Smooth muscle cell (in vitro differentiated cells): ENCODE data around the gene RNASE9. TPM values are rescaled to one million over a fixed set of nuclear protein-coding genes. Genes with fewer than 3 reads are reported as not detected.

Experiments used
- DNase-seq: peaks from one replicate; lab custom pipeline; 2025; ENCODE audit not compliant: unreplicated experiment; lab: John Stamatoyannopoulos, UW
- H2AFZ ChIP-seq: fragments of 200-600 bp; sonication (generic); 2 replicates; pipeline ENCODE4 v1.6.0; 2016; ENCODE audit warnings: antibody characterized with exemption, low read depth, mild to moderate bottlenecking
- H3F3A ChIP-seq: fragments of 200-600 bp; sonication (generic); 2 replicates; pipeline ENCODE4 v1.6.0; 2017; ENCODE audit warnings: antibody characterized with exemption, low read depth
- H3K27ac ChIP-seq: fragments of 200-600 bp; sonication (generic); 2 replicates; pipeline ENCODE4 v1.5.1; 2016; ENCODE audit warnings: low read depth, mild to moderate bottlenecking
- H3K27me3 ChIP-seq: fragments of 200-600 bp; sonication (generic); 2 replicates; pipeline ENCODE4 v1.6.1; 2016; ENCODE audit warnings: low read depth, mild to moderate bottlenecking
- H3K36me3 ChIP-seq: fragments of 200-600 bp; sonication (generic); 2 replicates; pipeline ENCODE4 v1.5.1; 2016; ENCODE audit warnings: low read depth
- H3K4me1 ChIP-seq: fragments of 200-600 bp; sonication (generic); 2 replicates; pipeline ENCODE4 v1.5.1; 2016; ENCODE audit warnings: low read depth
- H3K4me2 ChIP-seq: fragments of 200-600 bp; sonication (generic); 2 replicates; pipeline ENCODE4 v1.6.0; 2016; ENCODE audit warnings: mild to moderate bottlenecking
- H3K4me3 ChIP-seq: fragments of 200-600 bp; sonication (generic); 2 replicates; pipeline ENCODE4 v1.5.1; 2016; ENCODE audit warnings: mild to moderate bottlenecking
- H3K79me2 ChIP-seq: fragments of 200-600 bp; sonication (generic); 2 replicates; pipeline ENCODE4 v1.6.0; 2016; ENCODE audit warnings: low read depth, mild to moderate bottlenecking
- H3K9ac ChIP-seq: fragments of 200-600 bp; sonication (generic); 2 replicates; pipeline ENCODE4 v1.6.0; 2016; ENCODE audit warnings: low read depth
- H3K9me3 ChIP-seq: fragments of 200-600 bp; sonication (generic); replicated peaks from 2 replicates; pipeline ENCODE4 v1.5.1; 2016; ENCODE audit warnings: low read depth
- H4K20me1 ChIP-seq: fragments of 200-600 bp; sonication (generic); 2 replicates; pipeline ENCODE4 v1.6.0; 2016; ENCODE audit warnings: low read depth
- WGBS: methylation state at CpG from one replicate; pipeline ENCODE4 v1.1.7; 2016; ENCODE audit warnings: low lambda C conversion rate; 5-methylcytosine and 5-hydroxymethylcytosine counted together
- polyA plus RNA-seq: library from polyadenylated mRNA; unstranded; fragments of >200 nt; fragmentation: Nextera tagmentation; extraction: Ambion mirVana; gene quantifications from 2 replicates; pipeline ENCODE4 v1.2.1, GENCODE V29; 2016
- total RNA-seq: library from RNA; depleted of rRNA; stranded (reverse); fragments of >200 nt; gene quantifications from 2 replicates; pipeline ENCODE4 v1.2.3, GENCODE V29; 2014
- TF ChIP-seq, protein P1 (sequence below): fragments of 200-600 bp; sonication (generic); IDR thresholded peaks from 2 replicates; pipeline ENCODE4 v1.5.1; 2017; ENCODE audit warnings: borderline replicate concordance, mild to moderate bottlenecking, antibody characterized with exemption; ENCODE audit not compliant: insufficient read depth, poor library complexity, severe bottlenecking

The RNASE9 gene
- total and polyA plus RNA-seq, 2 experiments from 2014 or later, result not detected

DNA sequence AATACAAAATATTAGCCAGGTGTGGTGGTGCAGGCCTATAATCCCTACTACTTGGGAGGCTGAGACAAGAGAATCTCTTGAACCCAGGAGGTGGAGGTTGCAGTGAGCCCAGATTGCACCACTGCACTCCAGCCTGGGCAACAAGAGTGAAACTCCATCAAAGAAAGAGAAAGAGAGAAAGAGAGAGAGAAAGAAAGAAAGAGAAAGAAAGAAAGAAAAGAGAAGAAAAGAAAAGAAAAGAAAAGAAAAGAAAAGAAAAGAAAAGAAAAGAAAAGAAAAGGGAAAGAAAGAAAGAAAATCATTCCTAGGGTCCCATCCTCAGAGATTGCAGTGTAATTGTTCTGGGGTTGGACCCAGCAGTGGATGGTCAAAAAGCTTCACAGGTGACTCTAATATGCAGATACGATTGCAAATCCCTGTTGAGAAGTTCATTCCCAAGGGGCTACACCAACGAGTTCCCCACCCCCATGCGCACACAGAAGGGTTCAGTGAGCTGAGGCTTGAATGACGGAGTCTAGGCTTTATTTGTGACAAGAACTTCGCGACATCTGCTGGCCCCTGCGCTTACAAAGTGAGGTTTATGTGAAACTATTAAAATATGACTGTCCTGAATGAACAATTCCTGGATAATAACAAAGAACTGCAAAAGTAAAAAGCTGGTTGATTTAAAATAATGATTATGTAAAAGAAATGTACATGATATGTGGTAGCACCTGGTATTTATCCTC lies 47.7 kb upstream of the RNASE9 start:
- no peaks in the 10 kb centered on the region for H3K36me3 ChIP-seq
- H3K79me2 ChIP-seq, result no peaks in the 10 kb centered on the region
- TF ChIP-seq, protein P1, sequence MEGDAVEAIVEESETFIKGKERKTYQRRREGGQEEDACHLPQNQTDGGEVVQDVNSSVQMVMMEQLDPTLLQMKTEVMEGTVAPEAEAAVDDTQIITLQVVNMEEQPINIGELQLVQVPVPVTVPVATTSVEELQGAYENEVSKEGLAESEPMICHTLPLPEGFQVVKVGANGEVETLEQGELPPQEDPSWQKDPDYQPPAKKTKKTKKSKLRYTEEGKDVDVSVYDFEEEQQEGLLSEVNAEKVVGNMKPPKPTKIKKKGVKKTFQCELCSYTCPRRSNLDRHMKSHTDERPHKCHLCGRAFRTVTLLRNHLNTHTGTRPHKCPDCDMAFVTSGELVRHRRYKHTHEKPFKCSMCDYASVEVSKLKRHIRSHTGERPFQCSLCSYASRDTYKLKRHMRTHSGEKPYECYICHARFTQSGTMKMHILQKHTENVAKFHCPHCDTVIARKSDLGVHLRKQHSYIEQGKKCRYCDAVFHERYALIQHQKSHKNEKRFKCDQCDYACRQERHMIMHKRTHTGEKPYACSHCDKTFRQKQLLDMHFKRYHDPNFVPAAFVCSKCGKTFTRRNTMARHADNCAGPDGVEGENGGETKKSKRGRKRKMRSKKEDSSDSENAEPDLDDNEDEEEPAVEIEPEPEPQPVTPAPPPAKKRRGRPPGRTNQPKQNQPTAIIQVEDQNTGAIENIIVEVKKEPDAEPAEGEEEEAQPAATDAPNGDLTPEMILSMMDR, result no peak
- no peaks in the 10 kb centered on the region for H3K9me3 ChIP-seq
- H3K4me3 ChIP-seq, result peak overlapping the region; percentile 86
- peak overlapping the region; percentile 24 for H3K4me2 ChIP-seq
- no peak overlapping the region for H3K9ac ChIP-seq
- H3K27ac ChIP-seq, result no peak overlapping the region
- no peaks in the 10 kb centered on the region for H3K4me1 ChIP-seq
- H3K27me3 ChIP-seq, result no peaks in the 10 kb centered on the region
- no peaks in the 10 kb centered on the region for H3F3A ChIP-seq
- no peaks in the 10 kb centered on the region for H4K20me1 ChIP-seq
- WGBS, result 74% methylated on average over 7 of the region's 7 CpGs
- no peak overlapping the region for H2AFZ ChIP-seq
- DNase-seq, result no peak

GRCh38 chr14:20607617-20608016 lies 46.8 kb upstream of the RNASE9 start:
- Histone ChIP-seq H3K36me3 (no peaks in the 10 kb centered on the region), H3K27ac (no peak overlapping the region), H3K9ac (no peak overlapping the region), H3K27me3 (no peaks in the 10 kb centered on the region), H4K20me1 (no peaks in the 10 kb centered on the region), H3K4me1 (no peaks in the 10 kb centered on the region), H3K9me3 (no peaks in the 10 kb centered on the region), H3F3A (no peaks in the 10 kb centered on the region), H2AFZ (no peak overlapping the region), H3K79me2 (no peaks in the 10 kb centered on the region), H3K4me3 (no peak overlapping the region), H3K4me2 (no peak overlapping the region)
- 85% methylated on average over 5 of the region's 5 CpGs for WGBS
- TF ChIP-seq, protein P1, result no peak
- no peak for DNase-seq

- no peak overlapping the region for H3K4me3 ChIP-seq
- H3K27ac ChIP-seq, result no peak overlapping the region
- no peaks in the 10 kb centered on the region for H3F3A ChIP-seq
- H3K9ac ChIP-seq, result no peak overlapping the region
- H3K79me2 ChIP-seq, result no peaks in the 10 kb centered on the region
- H3K4me1 ChIP-seq, result no peaks in the 10 kb centered on the region
- H3K4me2 ChIP-seq, result no peak overlapping the region
- H3K27me3 ChIP-seq, result no peaks in the 10 kb centered on the region
- H3K9me3 ChIP-seq, result no peaks in the 10 kb centered on the region
- H2AFZ ChIP-seq, result no peak overlapping the region
- H4K20me1 ChIP-seq, result no peaks in the 10 kb centered on the region
- TF ChIP-seq, protein P1, result no peak
- DNase-seq, result no peak
- no peaks in the 10 kb centered on the region for H3K36me3 ChIP-seq
- WGBS, result 76% methylated on average over 2 of the region's 2 CpGs
Measured at GRCh38 chr14:20606902-20607242, 46.0 kb upstream of the RNASE9 start.

- no peak overlapping the region for H3K4me2 ChIP-seq
- no peak overlapping the region for H3K9ac ChIP-seq
- H3K9me3 ChIP-seq, result no peaks in the 10 kb centered on the region
- no peak overlapping the region for H3K27ac ChIP-seq
- H3K4me1 ChIP-seq, result no peaks in the 10 kb centered on the region
- no peak overlapping the region for H3K4me3 ChIP-seq
- no peaks in the 10 kb centered on the region for H3K36me3 ChIP-seq
- TF ChIP-seq, protein P1, result peak; percentile 41
- 39% methylated on average over 8 of the region's 8 CpGs for WGBS
- H2AFZ ChIP-seq, result no peak overlapping the region
- DNase-seq, result no peak
- H3F3A ChIP-seq, result no peaks in the 10 kb centered on the region
- no peaks in the 10 kb centered on the region for H4K20me1 ChIP-seq
- H3K79me2 ChIP-seq, result no peaks in the 10 kb centered on the region
- H3K27me3 ChIP-seq, result no peaks in the 10 kb centered on the region
Measured at GRCh38 chr14:20606190-20606901, 45.5 kb upstream of the RNASE9 start.
